Smooth muscle cell (in vitro differentiated cells): ENCODE results near the gene SLC25A48. TPM values are rescaled to one million over a fixed set of nuclear protein-coding genes. Genes with fewer than 3 reads are reported as not detected.

Experiments used
- DNase-seq: peaks from one replicate; lab custom pipeline; 2025; ENCODE audit not compliant: unreplicated experiment; lab: John Stamatoyannopoulos, UW
- H2AFZ ChIP-seq: fragments of 200-600 bp; sonication (generic); 2 replicates; pipeline ENCODE4 v1.6.0; 2016; ENCODE audit warnings: antibody characterized with exemption, low read depth, mild to moderate bottlenecking
- H3F3A ChIP-seq: fragments of 200-600 bp; sonication (generic); 2 replicates; pipeline ENCODE4 v1.6.0; 2017; ENCODE audit warnings: antibody characterized with exemption, low read depth
- H3K27ac ChIP-seq: fragments of 200-600 bp; sonication (generic); 2 replicates; pipeline ENCODE4 v1.5.1; 2016; ENCODE audit warnings: low read depth, mild to moderate bottlenecking
- H3K27me3 ChIP-seq: fragments of 200-600 bp; sonication (generic); 2 replicates; pipeline ENCODE4 v1.6.1; 2016; ENCODE audit warnings: low read depth, mild to moderate bottlenecking
- H3K36me3 ChIP-seq: fragments of 200-600 bp; sonication (generic); 2 replicates; pipeline ENCODE4 v1.5.1; 2016; ENCODE audit warnings: low read depth
- H3K4me1 ChIP-seq: fragments of 200-600 bp; sonication (generic); 2 replicates; pipeline ENCODE4 v1.5.1; 2016; ENCODE audit warnings: low read depth
- H3K4me2 ChIP-seq: fragments of 200-600 bp; sonication (generic); 2 replicates; pipeline ENCODE4 v1.6.0; 2016; ENCODE audit warnings: mild to moderate bottlenecking
- H3K4me3 ChIP-seq: fragments of 200-600 bp; sonication (generic); 2 replicates; pipeline ENCODE4 v1.5.1; 2016; ENCODE audit warnings: mild to moderate bottlenecking
- H3K79me2 ChIP-seq: fragments of 200-600 bp; sonication (generic); 2 replicates; pipeline ENCODE4 v1.6.0; 2016; ENCODE audit warnings: low read depth, mild to moderate bottlenecking
- H3K9ac ChIP-seq: fragments of 200-600 bp; sonication (generic); 2 replicates; pipeline ENCODE4 v1.6.0; 2016; ENCODE audit warnings: low read depth
- H3K9me3 ChIP-seq: fragments of 200-600 bp; sonication (generic); replicated peaks from 2 replicates; pipeline ENCODE4 v1.5.1; 2016; ENCODE audit warnings: low read depth
- H4K20me1 ChIP-seq: fragments of 200-600 bp; sonication (generic); 2 replicates; pipeline ENCODE4 v1.6.0; 2016; ENCODE audit warnings: low read depth
- WGBS: methylation state at CpG from one replicate; pipeline ENCODE4 v1.1.7; 2016; ENCODE audit warnings: low lambda C conversion rate; 5-methylcytosine and 5-hydroxymethylcytosine counted together
- polyA plus RNA-seq: library from polyadenylated mRNA; unstranded; fragments of >200 nt; fragmentation: Nextera tagmentation; extraction: Ambion mirVana; gene quantifications from 2 replicates; pipeline ENCODE4 v1.2.1, GENCODE V29; 2016
- total RNA-seq: library from RNA; depleted of rRNA; stranded (reverse); fragments of >200 nt; gene quantifications from 2 replicates; pipeline ENCODE4 v1.2.3, GENCODE V29; 2014
- TF ChIP-seq, protein P1 (sequence below): fragments of 200-600 bp; sonication (generic); IDR thresholded peaks from 2 replicates; pipeline ENCODE4 v1.5.1; 2017; ENCODE audit warnings: borderline replicate concordance, mild to moderate bottlenecking, antibody characterized with exemption; ENCODE audit not compliant: insufficient read depth, poor library complexity, severe bottlenecking

The SLC25A48 gene
- total and polyA plus RNA-seq, 2 experiments from 2014 or later = 0.85 to 4.0 TPM

DNA sequence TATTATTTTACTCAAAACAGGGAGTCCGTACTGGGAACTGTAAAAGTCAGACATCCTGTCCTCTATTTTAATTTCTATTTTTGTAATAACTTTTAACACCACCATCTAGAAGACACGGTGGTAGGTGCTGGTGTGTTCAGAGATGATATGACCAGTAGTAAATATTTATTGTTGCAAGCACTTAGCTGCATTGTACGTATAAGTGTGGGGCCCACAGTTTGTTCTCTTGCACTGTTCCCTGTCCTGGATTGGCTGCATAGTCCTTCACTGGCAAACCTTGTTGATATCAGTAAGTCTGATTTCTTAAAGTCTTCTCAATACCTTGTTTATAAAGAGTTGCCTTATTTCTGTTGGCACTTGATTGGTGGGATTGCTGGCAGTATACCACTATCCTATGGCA is 85.7 kb downstream of the SLC25A48 start:
- 71% methylated on average over 3 of the region's 3 CpGs for WGBS
- TF ChIP-seq, protein P1, sequence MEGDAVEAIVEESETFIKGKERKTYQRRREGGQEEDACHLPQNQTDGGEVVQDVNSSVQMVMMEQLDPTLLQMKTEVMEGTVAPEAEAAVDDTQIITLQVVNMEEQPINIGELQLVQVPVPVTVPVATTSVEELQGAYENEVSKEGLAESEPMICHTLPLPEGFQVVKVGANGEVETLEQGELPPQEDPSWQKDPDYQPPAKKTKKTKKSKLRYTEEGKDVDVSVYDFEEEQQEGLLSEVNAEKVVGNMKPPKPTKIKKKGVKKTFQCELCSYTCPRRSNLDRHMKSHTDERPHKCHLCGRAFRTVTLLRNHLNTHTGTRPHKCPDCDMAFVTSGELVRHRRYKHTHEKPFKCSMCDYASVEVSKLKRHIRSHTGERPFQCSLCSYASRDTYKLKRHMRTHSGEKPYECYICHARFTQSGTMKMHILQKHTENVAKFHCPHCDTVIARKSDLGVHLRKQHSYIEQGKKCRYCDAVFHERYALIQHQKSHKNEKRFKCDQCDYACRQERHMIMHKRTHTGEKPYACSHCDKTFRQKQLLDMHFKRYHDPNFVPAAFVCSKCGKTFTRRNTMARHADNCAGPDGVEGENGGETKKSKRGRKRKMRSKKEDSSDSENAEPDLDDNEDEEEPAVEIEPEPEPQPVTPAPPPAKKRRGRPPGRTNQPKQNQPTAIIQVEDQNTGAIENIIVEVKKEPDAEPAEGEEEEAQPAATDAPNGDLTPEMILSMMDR = no peak
- Histone ChIP-seq H3F3A (no peaks in the 10 kb centered on the region), H3K9me3 (no peaks in the 10 kb centered on the region), H4K20me1 (no peaks in the 10 kb centered on the region), H2AFZ (no peak overlapping the region), H3K4me3 (no peak overlapping the region), H3K36me3 (no peaks in the 10 kb centered on the region), H3K4me2 (no peak overlapping the region), H3K27me3 (peaks cover 80% of the 10 kb centered on the region), H3K4me1 (no peaks in the 10 kb centered on the region), H3K9ac (no peak overlapping the region), H3K79me2 (no peaks in the 10 kb centered on the region), H3K27ac (peak overlapping the region; percentile 31)
- no peak for DNase-seq

DNA sequence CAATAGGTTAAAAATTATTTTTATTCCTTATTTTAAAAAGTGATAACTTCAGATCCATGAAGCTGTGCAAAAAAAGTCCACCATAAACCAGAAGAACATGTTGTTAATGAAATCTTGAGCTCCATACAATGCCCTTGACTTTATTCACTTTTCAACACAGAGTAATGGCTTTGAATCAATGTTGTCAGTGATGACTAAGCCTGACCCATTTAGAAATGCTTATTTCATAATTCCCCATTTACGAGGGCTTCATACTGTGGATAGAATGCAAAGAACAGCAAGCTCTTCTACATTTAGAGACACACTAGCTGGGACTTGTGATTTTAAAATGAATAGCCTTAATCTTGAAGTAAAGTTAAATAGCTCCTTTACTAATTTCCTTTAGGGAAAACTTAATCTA is 86.9 kb downstream of the SLC25A48 start:
- peaks cover 80% of the 10 kb centered on the region for H3K27me3 ChIP-seq
- no peaks in the 10 kb centered on the region for H3K4me1 ChIP-seq
- H3K27ac ChIP-seq = peak overlapping the region; percentile 31
- H3K4me2 ChIP-seq = peak overlapping the region; percentile 40
- no peak for DNase-seq
- H4K20me1 ChIP-seq = no peaks in the 10 kb centered on the region
- TF ChIP-seq, protein P1 = no peak
- no peaks in the 10 kb centered on the region for H3K79me2 ChIP-seq
- no peak overlapping the region for H2AFZ ChIP-seq
- WGBS = 5% methylated on average over 1 of the region's 1 CpG
- no peak overlapping the region for H3K4me3 ChIP-seq
- no peaks in the 10 kb centered on the region for H3F3A ChIP-seq
- H3K9me3 ChIP-seq = no peaks in the 10 kb centered on the region
- no peak overlapping the region for H3K9ac ChIP-seq
- no peaks in the 10 kb centered on the region for H3K36me3 ChIP-seq

DNA sequence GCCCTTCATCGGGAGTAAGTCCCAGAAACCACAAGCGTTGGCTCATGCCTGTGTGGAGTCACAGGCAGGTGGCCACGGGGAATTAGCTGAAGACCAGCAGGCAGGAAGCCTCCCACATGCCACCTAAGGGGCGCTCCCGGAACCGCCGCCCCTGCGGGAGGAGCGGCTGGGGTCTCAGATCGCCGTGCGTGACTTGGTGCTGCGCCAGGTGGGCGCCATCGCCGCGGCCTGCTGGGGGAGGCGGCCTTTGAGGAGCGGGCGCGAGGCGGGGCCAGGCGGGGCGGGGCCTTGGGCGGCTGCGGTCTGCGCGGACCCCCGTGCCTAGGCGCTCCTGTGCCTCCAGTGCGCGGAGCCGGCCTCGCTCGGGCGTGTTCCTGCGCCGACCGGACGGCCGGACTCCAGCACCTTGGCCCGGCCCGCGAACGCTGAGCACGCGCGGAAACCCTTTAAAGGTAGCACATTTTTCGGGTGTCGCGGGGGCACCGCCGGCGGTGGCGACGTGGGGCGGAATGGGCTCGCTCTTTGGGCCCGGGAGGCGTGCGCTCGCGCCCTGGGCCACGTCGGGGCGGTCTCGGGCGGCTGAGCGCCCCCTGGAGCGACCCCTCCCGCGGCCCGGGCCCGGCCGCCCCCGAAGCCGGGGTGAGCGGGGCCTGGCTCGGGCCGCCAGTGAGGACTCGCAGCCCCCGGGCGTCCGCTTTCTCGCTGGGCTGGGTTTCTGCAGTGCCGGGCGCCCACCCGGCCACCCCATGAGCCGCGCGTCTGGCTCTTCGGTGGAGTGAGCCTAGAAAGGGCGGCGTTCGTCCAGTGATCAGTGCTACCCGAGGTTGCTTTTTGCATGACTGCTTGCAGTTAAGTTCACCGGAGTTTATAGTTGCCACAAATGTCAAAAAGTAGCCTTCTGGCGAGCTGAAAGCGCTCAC is 95.8 kb downstream of the SLC25A48 start:
- H3K79me2 ChIP-seq = no peaks in the 10 kb centered on the region
- 5% methylated on average over 77 of the region's 99 CpGs for WGBS
- H3K4me2 ChIP-seq = peak overlapping the region; percentile 87
- H4K20me1 ChIP-seq = no peaks in the 10 kb centered on the region
- peaks cover 82% of the 10 kb centered on the region for H3K27me3 ChIP-seq
- peak overlapping the region; percentile 45 for H3K4me3 ChIP-seq
- no peaks in the 10 kb centered on the region for H3K36me3 ChIP-seq
- H3F3A ChIP-seq = no peaks in the 10 kb centered on the region
- no peak overlapping the region for H3K9ac ChIP-seq
- H3K4me1 ChIP-seq = no peaks in the 10 kb centered on the region
- no peaks in the 10 kb centered on the region for H3K9me3 ChIP-seq
- no peak overlapping the region for H3K27ac ChIP-seq
- TF ChIP-seq, protein P1 = no peak
- DNase-seq = no peak
- peak overlapping the region; percentile 85 for H2AFZ ChIP-seq
